ENCODE measurements around the gene ORMDL3. TPM values are rescaled to one million over a fixed set of nuclear protein-coding genes. Genes with fewer than 3 reads are reported as not detected.
A peak's percentile ranks its signal among the peaks of the same experiment; 100 is the strongest.

Gene ORMDL3, protein sequence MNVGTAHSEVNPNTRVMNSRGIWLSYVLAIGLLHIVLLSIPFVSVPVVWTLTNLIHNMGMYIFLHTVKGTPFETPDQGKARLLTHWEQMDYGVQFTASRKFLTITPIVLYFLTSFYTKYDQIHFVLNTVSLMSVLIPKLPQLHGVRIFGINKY
- 100 to 1,000 TPM in 1 of 8 experiments, 10 to 100 TPM in 7; 35.8 to 101 (median 46.1) TPM for total RNA-seq

GRCh38 chr17:39927101-39927928 lies at the start of gene ORMDL3, which contains the start of gene LRRC3C:
Gene ORMDL3, minus strand, starts transcription at chr17:39927601. Its CDS starts 3,398 bp downstream, at chr17:39924203.
Gene LRRC3C, plus strand, starts transcription at chr17:39927732. Its CDS starts 13,792 bp downstream, at chr17:39941524.
- in situ Hi-C loops (cut with MboI; ENCODE audit: low pct_unique_long_range_greater_than_20kb in 2 of 9, low sequenced_read_pairs in 9 of 9, unreplicated experiment in 9 of 9): no loop called here
- H3K4me3 ChIP-seq: peak within 1 kb of the TSS; percentile 72 to 96 (median 92)
- WGBS, 10 experiments: 0 to 20% (median 0%) methylated on average over 1 to 9 of the region's 72 CpGs; no CpG with 5 or more reads in 2 of the 10 experiments
- peak; percentile 83 to 95 (median 90) for ATAC-seq (replicated peaks in 6 of 8)
- peaks cover 13 to 17% of the 10 kb centered on the region in 2 donors for H3K4me1 ChIP-seq (replicated peaks in 1 of 2)
- peak within 1 kb of the TSS; percentile 87 to 92 for H3K27ac ChIP-seq

GRCh38 chr17:39975801-39976200 lies 48.4 kb upstream of the ORMDL3 start:
- 31 to 100% (median 63%) methylated on average over 1 to 3 of the region's 4 CpGs; no CpG with 5 or more reads in 3 of the 10 experiments for WGBS, 10 experiments
- in situ Hi-C loops (cut with MboI; ENCODE audit: low pct_unique_long_range_greater_than_20kb in 2 of 9, low sequenced_read_pairs in 9 of 9, unreplicated experiment in 9 of 9): no loop called here
- ATAC-seq (replicated peaks in 6 of 8): no peak
- Histone ChIP-seq H3K4me3 (no peak overlapping the region), H3K4me1 (replicated peaks in 1 of 2) (peaks cover 0 to 5% of the 10 kb centered on the region in 2 donors), H3K27ac (no peak overlapping the region)

GRCh38 chr17:39974433-39974832 lies 47.0 kb upstream of the ORMDL3 start:
- H3K27ac ChIP-seq: no peak overlapping the region
- whole genome bisulfite sequencing, 10 experiments: 0 to 100% (median 86%) methylated on average over 1 of the region's 5 CpGs; no CpG with 5 or more reads in 7 of the 10 experiments
- ATAC-seq (replicated peaks in 6 of 8): no peak
- peaks cover 0 to under 1% of the 10 kb centered on the region in 2 donors for H3K4me1 ChIP-seq (replicated peaks in 1 of 2)
- in situ Hi-C loops (cut with MboI; ENCODE audit: low pct_unique_long_range_greater_than_20kb in 2 of 9, low sequenced_read_pairs in 9 of 9, unreplicated experiment in 9 of 9): no loop called here
- no peak overlapping the region for H3K4me3 ChIP-seq

- H3K4me1 ChIP-seq (replicated peaks in 1 of 2): no peaks in the 10 kb centered on the region
- no peak overlapping the region for H3K4me3 ChIP-seq
- ATAC-seq (replicated peaks in 6 of 8): no peak
- no peak overlapping the region for H3K27ac ChIP-seq
- in situ Hi-C loops (cut with MboI; ENCODE audit: low pct_unique_long_range_greater_than_20kb in 2 of 9, low sequenced_read_pairs in 9 of 9, unreplicated experiment in 9 of 9): no loop called here
- 100% methylated on average over 1 of the region's 2 CpGs; no CpG with 5 or more reads in 9 of the 10 experiments for WGBS, 10 experiments
Measured at GRCh38 chr17:39973496-39973895, 46.1 kb upstream of the ORMDL3 start.

GRCh38 chr17:39972271-39972670 lies 44.9 kb upstream of the ORMDL3 start:
- Histone ChIP-seq H3K4me1 (replicated peaks in 1 of 2) (no peaks in the 10 kb centered on the region), H3K27ac (no peak overlapping the region), H3K4me3 (no peak overlapping the region)
- WGBS, 10 experiments: 0 to 70% (median 46%) methylated on average over 1 to 3 of the region's 3 CpGs; no CpG with 5 or more reads in 2 of the 10 experiments
- ATAC-seq (replicated peaks in 6 of 8): no peak
- in situ Hi-C loops (cut with MboI; ENCODE audit: low pct_unique_long_range_greater_than_20kb in 2 of 9, low sequenced_read_pairs in 9 of 9, unreplicated experiment in 9 of 9): no loop called here

DNA sequence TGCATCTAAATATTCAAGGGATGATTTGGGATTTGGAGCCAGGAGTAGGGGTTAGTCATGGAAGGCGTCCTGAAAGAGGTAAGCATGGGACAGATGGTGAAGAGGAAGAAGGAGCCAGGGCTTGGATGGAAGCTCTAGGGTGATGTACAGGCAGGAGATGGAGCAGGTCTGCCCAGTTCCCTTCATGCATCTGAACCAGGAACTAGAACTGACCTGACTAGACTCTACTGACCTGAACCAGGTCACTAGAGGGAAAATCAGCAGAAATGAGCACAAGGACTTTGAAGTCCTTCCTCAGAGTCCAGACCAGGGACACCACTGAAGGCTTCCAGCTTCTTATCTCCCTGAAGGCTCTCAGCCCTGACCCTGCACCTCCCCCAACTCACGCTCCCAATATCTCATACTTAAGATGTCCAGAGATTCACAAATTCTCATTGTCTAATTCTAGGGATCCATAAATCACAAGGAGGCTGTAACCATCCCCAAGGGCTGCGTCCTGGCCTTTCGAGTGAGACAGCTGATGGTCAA lies 43.7 kb upstream of the ORMDL3 start:
- H3K27ac ChIP-seq: no peak overlapping the region
- no peak for ATAC-seq (replicated peaks in 6 of 8)
- H3K4me1 ChIP-seq (replicated peaks in 1 of 2): no peaks in the 10 kb centered on the region
- in situ Hi-C loops (cut with MboI; ENCODE audit: low pct_unique_long_range_greater_than_20kb in 2 of 9, low sequenced_read_pairs in 9 of 9, unreplicated experiment in 9 of 9): no loop called here
- 43 to 100% (median 81%) methylated on average over 1 to 3 of the region's 4 CpGs; no CpG with 5 or more reads in 2 of the 10 experiments for WGBS, 10 experiments
- H3K4me3 ChIP-seq: no peak overlapping the region

DNA sequence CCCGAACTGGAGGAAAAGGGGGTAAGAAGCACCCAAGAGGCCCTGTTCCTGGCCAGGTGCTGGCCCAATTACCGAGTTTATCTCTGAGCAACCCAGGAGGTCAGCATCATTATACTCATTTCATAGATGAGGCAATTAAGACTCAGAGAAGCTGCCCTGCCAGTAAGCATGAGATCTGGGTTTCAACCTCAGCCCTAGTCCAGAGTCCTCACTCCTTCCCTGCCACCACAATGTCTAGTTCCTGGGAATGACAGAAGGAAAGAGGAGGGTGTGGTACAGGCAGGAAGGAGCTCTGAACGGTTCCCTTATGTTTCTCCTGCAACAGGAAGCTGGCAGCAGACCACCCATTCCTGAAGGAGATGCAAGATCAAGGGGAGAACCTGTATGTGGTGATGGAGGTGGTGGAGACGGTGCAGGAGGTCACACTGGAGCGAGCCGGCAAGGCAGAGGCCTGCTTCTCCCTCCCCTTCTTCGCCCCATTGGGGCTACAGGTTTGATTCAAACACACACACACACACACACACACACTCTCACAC lies 42.8 kb upstream of the ORMDL3 start:
- ATAC-seq (replicated peaks in 6 of 8): no peak
- in situ Hi-C loops (cut with MboI; ENCODE audit: low pct_unique_long_range_greater_than_20kb in 2 of 9, low sequenced_read_pairs in 9 of 9, unreplicated experiment in 9 of 9): no loop called here
- H3K27ac ChIP-seq: no peak overlapping the region
- WGBS, 10 experiments: 20 to 100% (median 63%) methylated on average over 1 to 5 of the region's 7 CpGs; no CpG with 5 or more reads in 3 of the 10 experiments
- no peak overlapping the region for H3K4me3 ChIP-seq
- H3K4me1 ChIP-seq (replicated peaks in 1 of 2): no peaks in the 10 kb centered on the region

GRCh38 chr17:39969375-39969774 lies 42.0 kb upstream of the ORMDL3 start:
- in situ Hi-C loops (cut with MboI; ENCODE audit: low pct_unique_long_range_greater_than_20kb in 2 of 9, low sequenced_read_pairs in 9 of 9, unreplicated experiment in 9 of 9): no loop called here
- WGBS, 10 experiments: 25 to 100% (median 80%) methylated on average over 1 to 6 of the region's 6 CpGs; no CpG with 5 or more reads in 1 of the 10 experiments
- Histone ChIP-seq H3K4me3 (no peak overlapping the region), H3K27ac (no peak overlapping the region), H3K4me1 (replicated peaks in 1 of 2) (no peaks in the 10 kb centered on the region)
- ATAC-seq (replicated peaks in 6 of 8): no peak

- ATAC-seq (replicated peaks in 6 of 8): no peak
- no peak overlapping the region for H3K27ac ChIP-seq
- H3K4me3 ChIP-seq: no peak overlapping the region
- H3K4me1 ChIP-seq (replicated peaks in 1 of 2): no peaks in the 10 kb centered on the region
- WGBS, 10 experiments: 20 to 100% (median 70%) methylated on average over 1 to 2 of the region's 2 CpGs; no CpG with 5 or more reads in 3 of the 10 experiments
- in situ Hi-C loops (cut with MboI; ENCODE audit: low pct_unique_long_range_greater_than_20kb in 2 of 9, low sequenced_read_pairs in 9 of 9, unreplicated experiment in 9 of 9): no loop called here
Measured at GRCh38 chr17:39968761-39969160, 41.4 kb upstream of the ORMDL3 start.

- Histone ChIP-seq H3K4me3 (no peak overlapping the region), H3K4me1 (replicated peaks in 1 of 2) (no peaks in the 10 kb centered on the region), H3K27ac (no peak overlapping the region)
- no peak for ATAC-seq (replicated peaks in 6 of 8)
- in situ Hi-C loops (cut with MboI; ENCODE audit: low pct_unique_long_range_greater_than_20kb in 2 of 9, low sequenced_read_pairs in 9 of 9, unreplicated experiment in 9 of 9): no loop called here
- whole genome bisulfite sequencing, 10 experiments: 39 to 100% (median 81%) methylated on average over 1 to 6 of the region's 6 CpGs; no CpG with 5 or more reads in 4 of the 10 experiments
Measured at GRCh38 chr17:39966771-39967170, 39.4 kb upstream of the ORMDL3 start.

- in situ Hi-C loops (cut with MboI; ENCODE audit: low pct_unique_long_range_greater_than_20kb in 2 of 9, low sequenced_read_pairs in 9 of 9, unreplicated experiment in 9 of 9): no loop called here
- 3 to 59% (median 40%) methylated on average over 3 to 8 of the region's 8 CpGs for WGBS, 10 experiments
- no peak overlapping the region for H3K27ac ChIP-seq
- peak in 1 of 8 experiments; percentile 37 for ATAC-seq (replicated peaks in 6 of 8)
- H3K4me1 ChIP-seq (replicated peaks in 1 of 2): no peaks in the 10 kb centered on the region
- no peak overlapping the region for H3K4me3 ChIP-seq
Measured at GRCh38 chr17:39965017-39965699, 37.8 kb upstream of the ORMDL3 start.

DNA sequence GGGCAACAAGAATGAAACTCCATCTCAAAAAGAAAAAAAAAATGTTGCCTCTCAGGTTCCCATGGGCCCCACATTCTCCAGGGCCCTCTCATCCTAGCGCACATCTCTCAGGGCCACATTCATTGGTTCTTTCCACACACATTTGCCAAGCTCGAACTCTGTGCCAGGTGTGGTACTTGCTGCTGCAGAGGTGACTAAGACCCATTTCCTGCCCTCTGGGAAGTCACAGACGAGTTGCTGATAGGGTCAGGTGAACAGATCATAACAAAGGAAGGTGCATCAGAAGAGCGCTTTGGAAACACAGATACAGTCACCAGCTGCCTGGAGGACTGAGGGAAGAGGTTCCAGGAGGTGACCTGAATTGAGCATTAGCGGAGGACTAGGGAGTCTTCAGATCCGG lies 36.4 kb upstream of the ORMDL3 start:
- no peak overlapping the region for H3K4me3 ChIP-seq
- ATAC-seq (replicated peaks in 6 of 8): no peak
- H3K4me1 ChIP-seq (replicated peaks in 1 of 2): no peaks in the 10 kb centered on the region
- H3K27ac ChIP-seq: no peak overlapping the region
- in situ Hi-C loops (cut with MboI; ENCODE audit: low pct_unique_long_range_greater_than_20kb in 2 of 9, low sequenced_read_pairs in 9 of 9, unreplicated experiment in 9 of 9): no loop called here
- 64 to 100% (median 80%) methylated on average over 1 to 6 of the region's 6 CpGs; no CpG with 5 or more reads in 3 of the 10 experiments for WGBS, 10 experiments
